HFFc6 (cell line): ENCODE measurements around the gene GADD45G. TPM values are rescaled to one million over a fixed set of nuclear protein-coding genes. Genes with fewer than 3 reads are reported as not detected.

Experiments
- DNase-seq: peaks from one replicate; pipeline ENCODE4 v3.0.0-alpha.2; 2018
- H3K27ac Mint-ChIP-seq: 2 replicates; pipeline ENCODE4 v1.8.0; 2020; ENCODE audit warnings: mild to moderate bottlenecking, mixed read lengths
- H3K27me3 Mint-ChIP-seq: 2 replicates; pipeline ENCODE4 v1.8.0; 2021; ENCODE audit warnings: mild to moderate bottlenecking, moderate library complexity, mixed read lengths; ENCODE audit not compliant: insufficient read depth
- H3K36me3 Mint-ChIP-seq: 2 replicates; pipeline ENCODE4 v1.8.0; 2021; ENCODE audit warnings: low read depth, mixed read lengths
- H3K4me1 Mint-ChIP-seq: 2 replicates; pipeline ENCODE4 v1.8.0; 2020; ENCODE audit warnings: low read depth, mixed read lengths
- H3K4me3 Mint-ChIP-seq: 2 replicates; pipeline ENCODE4 v1.8.0; 2020; ENCODE audit warnings: mild to moderate bottlenecking, moderate library complexity, mixed read lengths
- H3K9me3 Mint-ChIP-seq: 2 replicates; pipeline ENCODE4 v1.8.0; 2020; ENCODE audit warnings: mild to moderate bottlenecking, mixed read lengths
- total RNA-seq, 6 experiments: library from RNA; stranded (reverse); fragmentation: NEBNext Ultra II Directional; extraction: Animal tissue kit (Norgen Biotek cat#: 25700); gene quantifications; 2 replicates in 1 of 6; 3 replicates in 5 of 6; pipeline ENCODE4 v1.2.3, GENCODE V29; 2021
- TF ChIP-seq, protein P1 (sequence below): fragments of 200-600 bp; sonication (generic); IDR thresholded peaks from 2 replicates; pipeline ENCODE4 v1.5.0; 2021; ENCODE audit warnings: antibody characterized with exemption, mild to moderate bottlenecking

GADD45G gene
- total RNA-seq, 6 experiments from 2014 or later: 0.16 to 0.38 (median 0.24) TPM; not detected in 2

DNA sequence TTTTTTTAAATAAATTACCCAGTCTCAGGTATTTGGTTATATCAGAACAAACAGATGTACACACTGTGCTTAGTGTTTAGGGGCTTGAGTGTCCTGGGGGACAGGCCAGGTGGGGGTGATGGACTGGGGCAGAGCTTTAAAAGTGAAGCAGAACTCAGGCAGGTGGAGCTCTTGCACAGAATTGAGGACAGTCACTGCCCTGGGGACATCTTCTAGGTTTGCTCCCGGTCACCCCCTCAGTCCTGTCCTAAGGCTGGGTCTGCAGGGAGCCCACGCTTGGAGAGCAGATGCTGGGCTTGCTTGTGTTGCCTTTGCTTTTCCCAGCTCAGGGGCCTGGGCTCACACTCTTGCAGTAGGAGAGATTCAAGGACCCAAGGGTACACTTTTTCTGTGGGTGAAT lies 10.8 kb downstream of the GADD45G start:
- H3K9me3 Mint-ChIP-seq: no peaks in the 10 kb centered on the region
- TF ChIP-seq, protein P1, sequence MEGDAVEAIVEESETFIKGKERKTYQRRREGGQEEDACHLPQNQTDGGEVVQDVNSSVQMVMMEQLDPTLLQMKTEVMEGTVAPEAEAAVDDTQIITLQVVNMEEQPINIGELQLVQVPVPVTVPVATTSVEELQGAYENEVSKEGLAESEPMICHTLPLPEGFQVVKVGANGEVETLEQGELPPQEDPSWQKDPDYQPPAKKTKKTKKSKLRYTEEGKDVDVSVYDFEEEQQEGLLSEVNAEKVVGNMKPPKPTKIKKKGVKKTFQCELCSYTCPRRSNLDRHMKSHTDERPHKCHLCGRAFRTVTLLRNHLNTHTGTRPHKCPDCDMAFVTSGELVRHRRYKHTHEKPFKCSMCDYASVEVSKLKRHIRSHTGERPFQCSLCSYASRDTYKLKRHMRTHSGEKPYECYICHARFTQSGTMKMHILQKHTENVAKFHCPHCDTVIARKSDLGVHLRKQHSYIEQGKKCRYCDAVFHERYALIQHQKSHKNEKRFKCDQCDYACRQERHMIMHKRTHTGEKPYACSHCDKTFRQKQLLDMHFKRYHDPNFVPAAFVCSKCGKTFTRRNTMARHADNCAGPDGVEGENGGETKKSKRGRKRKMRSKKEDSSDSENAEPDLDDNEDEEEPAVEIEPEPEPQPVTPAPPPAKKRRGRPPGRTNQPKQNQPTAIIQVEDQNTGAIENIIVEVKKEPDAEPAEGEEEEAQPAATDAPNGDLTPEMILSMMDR: no peak
- H3K4me1 Mint-ChIP-seq: no peaks in the 10 kb centered on the region
- H3K36me3 Mint-ChIP-seq: no peaks in the 10 kb centered on the region
- H3K27me3 Mint-ChIP-seq: peaks cover 10% of the 10 kb centered on the region; the same call in 1 of the 2 replicates
- H3K4me3 Mint-ChIP-seq: no peak overlapping the region
- no peak for DNase-seq
- no peak overlapping the region for H3K27ac Mint-ChIP-seq

DNA sequence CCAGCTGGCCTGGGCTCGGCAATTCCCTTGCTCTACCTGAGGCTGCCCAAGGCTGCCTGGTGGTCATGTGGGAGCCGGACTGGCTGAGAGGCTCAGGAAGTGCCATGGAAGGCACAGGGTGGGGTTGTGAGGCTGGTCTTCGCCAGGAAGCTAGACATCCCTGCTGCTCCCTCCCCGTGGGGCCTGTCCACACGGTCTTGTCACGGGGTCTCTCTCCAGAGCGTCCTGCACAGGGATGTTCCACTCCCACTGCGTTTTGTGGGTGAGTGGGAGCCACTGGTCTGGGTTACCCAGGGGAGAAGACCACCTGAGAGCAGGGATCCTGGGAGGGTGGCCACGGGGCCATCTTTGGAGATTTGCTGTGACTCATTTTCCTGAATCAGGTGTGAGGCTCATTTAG lies 11.6 kb downstream of the GADD45G start:
- Mint-ChIP-seq H3K4me1 (no peaks in the 10 kb centered on the region), H3K4me3 (no peak overlapping the region), H3K36me3 (no peaks in the 10 kb centered on the region), H3K27me3 (peaks cover 8% of the 10 kb centered on the region; the same call in 1 of the 2 replicates), H3K27ac (no peak overlapping the region), H3K9me3 (no peaks in the 10 kb centered on the region)
- TF ChIP-seq, protein P1: no peak
- no peak for DNase-seq

DNA sequence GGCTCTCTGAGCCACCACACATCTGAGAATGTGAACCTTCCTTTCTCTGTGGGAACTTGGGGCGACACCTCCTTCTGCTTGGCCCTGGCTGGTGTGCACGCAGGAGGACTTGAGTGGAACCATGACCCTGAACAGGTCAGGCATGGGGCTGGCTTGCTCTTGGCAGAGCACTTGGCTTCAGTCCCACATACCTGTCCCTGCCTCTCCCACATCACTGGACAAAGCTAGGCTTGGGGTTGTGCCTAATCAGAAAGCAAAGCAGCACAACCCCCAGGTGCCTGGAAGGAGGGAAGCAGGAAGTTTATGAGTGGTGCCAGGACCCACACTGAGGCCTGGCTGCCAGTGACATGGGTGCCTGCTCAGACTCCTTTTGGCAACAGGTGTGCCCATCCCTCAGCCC lies 13.2 kb downstream of the GADD45G start:
- H3K9me3 Mint-ChIP-seq: no peaks in the 10 kb centered on the region
- peaks cover 3% of the 10 kb centered on the region for H3K27me3 Mint-ChIP-seq
- no peaks in the 10 kb centered on the region for H3K4me1 Mint-ChIP-seq
- no peak overlapping the region for H3K27ac Mint-ChIP-seq
- H3K4me3 Mint-ChIP-seq: no peak overlapping the region
- no peak for DNase-seq
- H3K36me3 Mint-ChIP-seq: no peaks in the 10 kb centered on the region
- TF ChIP-seq, protein P1: no peak

DNA sequence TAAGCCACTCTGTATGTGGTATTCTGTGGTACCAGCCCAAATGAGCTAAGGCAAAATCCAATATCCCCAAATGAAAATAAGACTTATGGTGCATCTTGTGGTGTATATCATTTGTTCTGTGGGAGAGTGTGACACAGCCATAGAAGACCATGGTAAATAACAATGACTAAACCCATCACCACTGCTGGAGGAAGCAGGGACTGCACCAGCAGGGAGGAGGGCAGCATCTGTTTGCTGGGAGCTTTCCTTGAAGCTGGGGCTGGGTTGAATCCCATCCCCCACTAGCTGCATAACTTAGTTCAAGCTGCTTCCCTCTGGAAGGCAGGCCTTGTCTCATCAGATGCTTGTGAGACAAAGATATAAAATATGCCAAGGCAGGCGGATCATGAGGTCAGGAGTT lies 14.2 kb downstream of the GADD45G start:
- H3K4me1 Mint-ChIP-seq: no peaks in the 10 kb centered on the region
- no peaks in the 10 kb centered on the region for H3K9me3 Mint-ChIP-seq
- H3K27ac Mint-ChIP-seq: no peak overlapping the region
- TF ChIP-seq, protein P1: no peak
- DNase-seq: no peak
- no peak overlapping the region for H3K4me3 Mint-ChIP-seq
- H3K27me3 Mint-ChIP-seq: peaks cover 2% of the 10 kb centered on the region
- no peaks in the 10 kb centered on the region for H3K36me3 Mint-ChIP-seq

DNA sequence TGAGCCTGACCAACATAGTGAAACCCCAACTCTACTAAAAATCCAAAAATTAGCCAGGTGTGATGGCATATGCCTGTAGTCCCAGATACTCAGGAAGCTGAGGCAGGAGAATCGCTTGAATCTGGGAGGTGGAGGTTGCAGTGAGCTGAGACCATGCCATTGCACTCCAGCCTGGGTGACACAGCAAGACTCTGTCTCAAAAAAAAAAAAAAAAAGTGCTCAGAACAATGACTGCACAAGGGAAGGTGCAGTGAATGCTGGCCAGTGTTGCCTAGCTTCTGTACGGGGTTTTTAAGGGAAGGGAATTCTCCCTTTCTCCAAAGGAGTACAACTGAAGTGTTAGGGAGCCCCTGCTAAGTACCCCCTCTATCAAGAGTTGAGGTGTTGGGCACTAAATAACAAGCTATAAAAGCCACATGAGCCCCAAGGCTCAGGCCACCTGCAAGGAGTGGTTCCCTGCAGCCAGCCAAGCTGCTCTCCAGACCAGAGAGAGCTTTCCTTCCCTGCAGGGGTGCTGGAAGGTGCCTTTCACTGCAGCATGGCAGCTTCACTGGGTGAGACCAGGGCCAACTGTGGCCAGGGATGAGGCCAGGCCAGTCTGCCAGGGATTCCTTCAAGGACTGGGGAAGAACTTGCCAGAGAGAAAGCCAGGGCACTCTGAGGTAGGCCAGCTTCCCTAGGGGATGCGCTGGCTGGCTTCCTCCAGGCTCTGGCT lies 14.8 kb downstream of the GADD45G start:
- no peak for DNase-seq
- Mint-ChIP-seq H3K4me3 (no peak overlapping the region), H3K4me1 (no peaks in the 10 kb centered on the region), H3K27me3 (peaks cover 2% of the 10 kb centered on the region), H3K27ac (no peak overlapping the region), H3K9me3 (no peaks in the 10 kb centered on the region), H3K36me3 (no peaks in the 10 kb centered on the region)
- TF ChIP-seq, protein P1: no peak
